H1 (cell line): ENCODE results near the gene CBFB. TPM values are rescaled to one million over a fixed set of nuclear protein-coding genes. Genes with fewer than 3 reads are reported as not detected.
"Not testable (repeated sequence)": the region's sequence is repeated elsewhere in the genome, so short reads cannot be mapped to it uniquely, and the experiment has no call there.

Experiments used
- CTCF ChIA-PET: fragments of 300-600 bp; sonication (Branson Sonifier 250); formaldehyde crosslinking; loops from one replicate; lab custom pipeline; 2021; ENCODE audit not compliant: partially characterized antibody; lab: Charles Lee
- POLR2A ChIA-PET: fragments of 300-600 bp; sonication (Branson Sonifier 250); formaldehyde crosslinking; loops from one replicate; lab custom pipeline; 2021; ENCODE audit warnings: inconsistent platforms; ENCODE audit not compliant: partially characterized antibody; lab: Charles Lee
- DNase-seq, 2 experiments: peaks; one replicate each; pipeline versions ENCODE4 v3.0.0 to v3.0.0-alpha.2; 2010 to 2022; ENCODE audit warnings: low spot score in 2 of 2, low read depth in 1 of 2, mixed read lengths in 1 of 2
- FAIRE-seq: peaks from 2 replicates; lab custom pipeline; 2011; peaks lifted over from hg19 to GRCh38; lab: Jason Lieb, UNC
- H2AFZ ChIP-seq: 2 replicates; pipeline ENCODE4 v1.8.1; 2012; ENCODE audit warnings: low read length, inconsistent platforms
- H2AK5ac ChIP-seq: 2 replicates; pipeline ENCODE4 v1.6.1; 2013; ENCODE audit warnings: low read depth, low read length
- H2BK120ac ChIP-seq: replicated peaks from 2 replicates; pipeline ENCODE3; 2013; ENCODE audit warnings: low read depth, low read length, inconsistent platforms
- H2BK12ac ChIP-seq: 2 replicates; pipeline ENCODE4 v1.6.1; 2013; ENCODE audit warnings: low read depth, low read length
- H2BK15ac ChIP-seq: 2 replicates; pipeline ENCODE4 v1.6.1; 2013; ENCODE audit warnings: low read length
- H2BK20ac ChIP-seq: 2 replicates; pipeline ENCODE4 v1.6.1; 2013; ENCODE audit warnings: low read length
- H2BK5ac ChIP-seq: 2 replicates; pipeline ENCODE4 v1.6.1; 2013; ENCODE audit warnings: low read depth, low read length
- H3K14ac ChIP-seq: 2 replicates; pipeline ENCODE4 v1.6.1; 2013; ENCODE audit warnings: inconsistent platforms; ENCODE audit not compliant: insufficient read length
- H3K18ac ChIP-seq: 2 replicates; pipeline ENCODE4 v1.6.1; 2013; ENCODE audit warnings: low read length; ENCODE audit errors: extremely low read depth
- H3K23ac ChIP-seq: 2 replicates; pipeline ENCODE4 v1.6.1; 2013; ENCODE audit warnings: inconsistent platforms; ENCODE audit not compliant: insufficient read length
- H3K23me2 ChIP-seq: 2 replicates; pipeline ENCODE4 v1.6.1; 2013; ENCODE audit warnings: low read depth, low read length
- H3K27ac ChIP-seq: 2 replicates; pipeline ENCODE4 v1.6.1; 2011; ENCODE audit warnings: low read depth, low read length, inconsistent platforms
- H3K27me3 ChIP-seq, 4 experiments: replicated peaks in 1 of 4; 1 replicate in 1 of 4; 2 replicates in 3 of 4; pipeline versions ENCODE4 v1.6.1 to v1.8.1; 2011 to 2013; ENCODE audit warnings: low read length in 3 of 4, mild to moderate bottlenecking in 3 of 4, inconsistent platforms in 2 of 4, mixed read lengths in 2 of 4, moderate library complexity in 1 of 4; ENCODE audit not compliant: control insufficient read depth in 3 of 4, insufficient read depth in 3 of 4; ENCODE audit errors: extremely low read depth in 1 of 4
- H3K36me3 ChIP-seq, 4 experiments: 2 replicates each; pipeline versions ENCODE4 v1.6.1 to v1.8.1; 2011 to 2013; ENCODE audit warnings: mild to moderate bottlenecking in 4 of 4, low read length in 3 of 4, moderate library complexity in 2 of 4, control low read depth in 1 of 4, inconsistent platforms in 1 of 4; ENCODE audit not compliant: insufficient read depth in 4 of 4, control insufficient read depth in 2 of 4
- H3K4ac ChIP-seq: replicated peaks from 2 replicates; pipeline ENCODE3; 2013; ENCODE audit warnings: low read length, low read depth, mixed read lengths, inconsistent platforms; ENCODE audit not compliant: insufficient read length
- H3K4me1 ChIP-seq, 4 experiments: replicated peaks in 1 of 4; 1 replicate in 1 of 4; 2 replicates in 3 of 4; pipeline versions ENCODE4 v1.6.1 to v1.8.1; 2011 to 2013; ENCODE audit warnings: low read length in 3 of 4, inconsistent platforms in 2 of 4, mixed read lengths in 1 of 4; ENCODE audit not compliant: insufficient read depth in 4 of 4, control insufficient read depth in 3 of 4
- H3K4me2 ChIP-seq, 2 experiments: 2 replicates each; pipeline versions ENCODE4 v1.6.1 to v1.8.1; 2011 to 2013; ENCODE audit warnings: low read depth in 2 of 2, low read length in 2 of 2, control low read depth in 1 of 2, inconsistent platforms in 1 of 2, mild to moderate bottlenecking in 1 of 2; ENCODE audit not compliant: insufficient read depth in 1 of 2
- H3K4me3 ChIP-seq, 4 experiments: fragments of 200-600, 300-600 bp in 1 of 4; sonication (generic), shearing (Covaris generic), sonication (Bioruptor Twin) in 1 of 4; 2 replicates each; pipeline versions ENCODE4 v1.5.1 to v1.8.1; 2011 to 2016; ENCODE audit warnings: low read length in 4 of 4, low read depth in 3 of 4, control low read depth in 2 of 4, inconsistent platforms in 2 of 4, mild to moderate bottlenecking in 2 of 4, mixed read lengths in 1 of 4, moderate library complexity in 1 of 4; ENCODE audit not compliant: insufficient read depth in 2 of 4; ENCODE audit errors: extremely low read depth in 1 of 4
- H3K56ac ChIP-seq: replicated peaks from 2 replicates; pipeline ENCODE3; 2013; ENCODE audit warnings: low read depth, mild to moderate bottlenecking, mixed read lengths, low read length, inconsistent platforms; ENCODE audit not compliant: insufficient read length
- H3K79me1 ChIP-seq: 2 replicates; pipeline ENCODE4 v1.6.1; 2013; ENCODE audit warnings: low read depth, low read length, control low read depth
- H3K79me2 ChIP-seq, 2 experiments: 2 replicates each; pipeline versions ENCODE4 v1.6.1 to v1.8.1; 2012 to 2013; ENCODE audit warnings: low read length in 2 of 2, mild to moderate bottlenecking in 2 of 2, inconsistent platforms in 1 of 2; ENCODE audit not compliant: insufficient read depth in 2 of 2, control insufficient read depth in 1 of 2
- H3K9ac ChIP-seq, 4 experiments: replicated peaks in 1 of 4; 1 replicate in 1 of 4; 2 replicates in 3 of 4; pipeline versions ENCODE4 v1.6.1 to v1.8.1; 2011 to 2013; ENCODE audit warnings: low read depth in 3 of 4, low read length in 3 of 4, control low read depth in 2 of 4, mild to moderate bottlenecking in 2 of 4, moderate library complexity in 2 of 4, inconsistent platforms in 1 of 4; ENCODE audit errors: extremely low read depth in 1 of 4
- H3K9me3 ChIP-seq, 2 experiments: 2 replicates each; pipeline versions ENCODE4 v1.6.1 to v1.8.1; 2012 to 2013; ENCODE audit warnings: mild to moderate bottlenecking in 2 of 2, moderate library complexity in 2 of 2, control low read depth in 1 of 2, inconsistent platforms in 1 of 2, low read depth in 1 of 2, low read length in 1 of 2, mixed read lengths in 1 of 2; ENCODE audit not compliant: insufficient read depth in 2 of 2
- H4K20me1 ChIP-seq, 2 experiments: replicated peaks in 1 of 2; 2 replicates each; pipeline versions ENCODE3 to v1.8.1; 2011 to 2013; ENCODE audit warnings: inconsistent platforms in 2 of 2, low read length in 2 of 2, mild to moderate bottlenecking in 1 of 2; ENCODE audit not compliant: insufficient read depth in 2 of 2, control insufficient read depth in 1 of 2
- H4K5ac ChIP-seq: 2 replicates; pipeline ENCODE4 v1.6.1; 2013; ENCODE audit warnings: low read length, low read depth, mixed read lengths, inconsistent platforms; ENCODE audit not compliant: insufficient read length
- H4K8ac ChIP-seq: 2 replicates; pipeline ENCODE4 v1.8.0; 2013; ENCODE audit warnings: mild to moderate bottlenecking, moderate library complexity, low read length, inconsistent platforms; ENCODE audit not compliant: insufficient read depth; ENCODE audit errors: extremely low read depth
- H4K91ac ChIP-seq: replicated peaks from 2 replicates; pipeline ENCODE3; 2013; ENCODE audit warnings: low read length, mixed read lengths, inconsistent platforms; ENCODE audit not compliant: insufficient read length
- CTCF ChIP-seq, 3 experiments: IDR thresholded peaks; 1 replicate in 2 of 3; 2 replicates in 1 of 3; pipeline versions ENCODE4 v1.5.1 to v1.6.1; 2011; ENCODE audit warnings: low read length in 3 of 3, mild to moderate bottlenecking in 3 of 3, inconsistent platforms in 2 of 3, low read depth in 1 of 3, moderate library complexity in 1 of 3; ENCODE audit not compliant: insufficient read depth in 1 of 3; ENCODE audit errors: control extremely low read depth in 1 of 3
- WGBS, 2 experiments: shearing (Covaris generic) in 1 of 2; methylation state at CpG; one replicate each; pipeline versions ENCODE4 v1.1.6 to v1.1.7; 2013 to 2015; ENCODE audit warnings: low lambda C conversion rate in 2 of 2, mixed read lengths in 2 of 2, inconsistent platforms in 1 of 2, low coverage in 1 of 2, missing lambda C conversion rate in 1 of 2; ENCODE audit not compliant: insufficient replicate concordance in 2 of 2, insufficient coverage in 1 of 2, insufficient read length in 1 of 2; ENCODE audit errors: extremely low coverage in 1 of 2, missing lambda C conversion rate in 1 of 2; 5-methylcytosine and 5-hydroxymethylcytosine counted together
- polyA plus RNA-seq, 7 experiments: library from polyadenylated mRNA; depleted of rRNA in 3 of 7; stranded (reverse) in 5 of 7; unstranded in 2 of 7; fragments of >200 nt in 5 of 7; fragments of 200-250 nt in 2 of 7; gene quantifications; 1 replicate in 5 of 7; 2 replicates in 1 of 7; 4 replicates in 1 of 7; pipeline versions ENCODE4 v1.2.1 to v1.2.3, GENCODE V29; 2011 to 2013; ENCODE audit warnings: missing spikeins in 2 of 7, mixed read lengths in 2 of 7
- total RNA-seq: library from RNA; stranded (reverse); fragmentation: NEBNext Ultra II Directional; extraction: Animal tissue kit (Norgen Biotek cat#: 25700); gene quantifications from 2 replicates; pipeline ENCODE4 v1.2.1, GENCODE V29; 2021

The CBFB gene
- total and polyA plus RNA-seq, 2 of the 8 experiments (the other 6 are each of a cell fraction or from before 2014, with no cell fraction given) = 11.5 to 31.6 TPM

DNA sequence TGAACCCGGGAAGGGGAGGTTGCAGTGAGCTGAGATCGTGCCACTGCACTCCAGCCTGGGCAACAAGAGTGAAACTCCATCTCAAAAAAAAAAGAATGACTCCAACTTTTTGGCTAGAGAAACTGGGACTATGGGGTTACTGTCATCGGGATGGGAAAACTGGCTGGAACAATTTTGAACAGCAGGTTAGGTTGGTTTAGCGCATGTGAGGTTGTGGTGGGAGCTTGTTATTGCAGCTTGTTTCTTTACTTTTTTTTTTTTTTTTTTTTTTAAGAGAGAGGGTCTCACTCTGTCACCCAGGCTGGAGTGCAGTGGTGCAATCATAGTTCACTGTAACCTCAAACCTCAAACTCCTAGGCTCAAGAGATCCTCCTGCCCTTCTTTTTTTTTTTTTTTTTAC lies 12.6 kb downstream of the CBFB start:
- H3K4me2 ChIP-seq, H3K56ac ChIP-seq, H4K8ac ChIP-seq, H3K9me3 ChIP-seq, H2BK5ac ChIP-seq, DNase-seq, H3K79me2 ChIP-seq, H3K4me1 ChIP-seq, H3K79me1 ChIP-seq, H3K9ac ChIP-seq, H4K5ac ChIP-seq, H3K4me3 ChIP-seq, H3K27ac ChIP-seq, H3K27me3 ChIP-seq, H2BK20ac ChIP-seq, FAIRE-seq, H3K23me2 ChIP-seq, H3K4ac ChIP-seq, H3K18ac ChIP-seq, H2BK120ac ChIP-seq, H3K14ac ChIP-seq, H2BK15ac ChIP-seq, H4K20me1 ChIP-seq, H2AK5ac ChIP-seq, H2AFZ ChIP-seq, H4K91ac ChIP-seq, H3K23ac ChIP-seq, H3K36me3 ChIP-seq, H2BK12ac ChIP-seq: not testable (repeated sequence)
- WGBS, 2 experiments = 90% methylated on average over 4 of the region's 4 CpGs; no CpG with 5 or more reads in 1 of the 2 experiments
- CTCF ChIA-PET = interaction anchor here (0.6 to 2.4 kb wide), 14 partner anchors 8 to 924 kb away, joined by 3 to 13 read pairs (median 3); no protein-coding TSS in a partner anchor
- POLR2A ChIA-PET = interaction anchor here (0.7 to 2.2 kb wide), 3 partner anchors 9 to 11 kb away, joined by 3 to 4 read pairs (median 3); no protein-coding TSS in a partner anchor
- peak in 1 of 3 experiments; percentile 7; a peak in 1 of 4 replicates for TF ChIP-seq CTCF (IDR thresholded peaks at IDR 0.05; ENCODE audit: control extremely low read depth in 1 of 3, insufficient read depth in 1 of 3, low read depth in 1 of 3, low read length in 3 of 3)
